HG02943 (cell line): Measurements from ENCODE around the gene SAMHD1.
"Not testable (repeated sequence)": the region's sequence is repeated elsewhere in the genome, so short reads cannot be mapped to it uniquely, and the experiment has no call there.

Experiments used
- ATAC-seq: cut with Tn5 transposase; IDR thresholded peaks from one replicate; pipeline ENCODE4 v1.9.1; 2021; ENCODE audit warnings: mild to moderate bottlenecking, low read depth, moderate library complexity; ENCODE audit not compliant: unreplicated experiment

The SAMHD1 gene

DNA sequence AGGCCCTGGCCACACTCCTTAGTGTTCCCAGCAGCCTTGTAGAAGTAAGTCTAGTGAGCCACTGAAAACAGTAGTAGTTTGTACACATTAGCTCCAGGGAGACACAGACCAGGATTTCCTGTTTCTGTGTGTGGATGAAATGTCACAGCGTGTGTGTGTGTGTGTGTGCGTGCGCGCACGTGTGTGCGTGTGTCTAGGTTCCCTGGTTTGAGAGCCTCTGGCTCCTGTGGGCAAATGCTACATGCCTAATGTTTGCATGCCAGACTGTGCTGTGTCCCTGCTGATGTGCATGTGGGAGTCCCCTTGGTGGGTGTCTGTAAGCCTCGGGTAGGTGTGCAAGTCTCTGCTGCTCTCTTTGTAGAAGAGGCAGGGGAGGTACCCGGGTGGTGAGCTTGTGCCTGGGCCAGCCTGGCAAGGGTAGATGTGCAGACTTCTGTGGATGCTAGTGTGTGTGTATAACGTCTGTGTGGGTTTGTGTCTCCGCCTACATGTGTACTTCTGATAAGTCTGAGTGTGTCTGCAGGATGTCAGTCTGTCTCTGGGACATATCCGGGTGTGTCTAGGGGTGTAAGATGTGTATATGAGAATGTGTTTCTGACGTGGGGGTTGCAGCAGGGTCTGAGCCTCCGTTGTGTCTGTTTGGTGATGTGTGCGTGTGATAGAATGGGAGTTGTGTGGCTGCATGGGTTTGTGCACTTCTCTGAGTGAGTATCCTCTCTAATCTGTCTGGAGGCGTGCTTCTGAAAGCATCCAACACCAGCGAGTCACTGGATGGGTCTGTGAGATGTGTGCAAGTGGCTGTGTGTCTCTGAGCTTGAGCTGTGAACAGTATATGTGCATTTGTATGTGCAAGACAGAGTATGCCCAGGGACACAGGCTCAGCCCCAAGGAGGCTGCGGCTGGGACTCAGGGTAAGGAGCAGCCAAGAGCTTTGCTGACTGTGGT lies 94.5 kb downstream of the SAMHD1 start:
- no peak for ATAC-seq

DNA sequence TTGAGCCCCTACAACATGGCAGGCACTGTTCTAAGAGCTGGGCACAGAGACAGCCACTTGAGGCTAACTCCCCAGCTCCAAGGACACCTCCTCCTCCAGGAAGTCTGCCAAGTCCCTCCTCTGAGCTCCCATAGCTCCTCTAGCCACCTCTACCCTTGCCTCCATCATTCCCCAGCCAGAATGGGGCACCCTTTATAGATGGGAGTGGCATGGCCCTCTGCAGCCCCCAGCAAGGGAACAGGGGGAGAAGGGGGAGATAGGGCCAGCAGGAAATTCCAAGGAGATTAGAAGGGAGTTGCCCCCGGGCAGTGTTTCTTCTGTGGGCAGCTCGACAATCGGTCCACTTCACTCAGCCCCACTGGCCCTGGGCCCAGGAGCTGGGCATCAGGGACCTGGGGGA lies 95.3 kb downstream of the SAMHD1 start:
- ATAC-seq, result no peak

DNA sequence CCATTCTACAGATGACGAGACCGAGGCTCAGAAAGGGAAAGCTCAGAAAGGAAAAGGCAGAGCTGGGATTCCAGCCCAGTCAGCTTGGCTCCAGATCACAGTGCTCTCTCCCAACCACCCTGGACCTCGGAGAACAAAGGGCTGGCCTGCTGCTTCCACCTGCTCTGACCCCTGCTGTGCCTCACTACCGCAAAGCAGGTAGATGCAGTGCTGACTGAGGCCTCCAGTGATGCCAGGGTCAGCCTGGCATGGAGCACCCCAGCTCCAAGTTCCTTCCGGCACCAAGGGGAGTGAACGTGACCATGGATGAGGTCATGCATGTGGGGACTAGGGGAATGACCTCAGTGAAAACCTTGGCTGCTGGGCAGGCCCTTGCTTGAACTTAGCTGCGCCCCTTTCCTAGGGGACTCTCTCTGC lies 96.3 kb downstream of the SAMHD1 start:
- no peak for ATAC-seq

DNA sequence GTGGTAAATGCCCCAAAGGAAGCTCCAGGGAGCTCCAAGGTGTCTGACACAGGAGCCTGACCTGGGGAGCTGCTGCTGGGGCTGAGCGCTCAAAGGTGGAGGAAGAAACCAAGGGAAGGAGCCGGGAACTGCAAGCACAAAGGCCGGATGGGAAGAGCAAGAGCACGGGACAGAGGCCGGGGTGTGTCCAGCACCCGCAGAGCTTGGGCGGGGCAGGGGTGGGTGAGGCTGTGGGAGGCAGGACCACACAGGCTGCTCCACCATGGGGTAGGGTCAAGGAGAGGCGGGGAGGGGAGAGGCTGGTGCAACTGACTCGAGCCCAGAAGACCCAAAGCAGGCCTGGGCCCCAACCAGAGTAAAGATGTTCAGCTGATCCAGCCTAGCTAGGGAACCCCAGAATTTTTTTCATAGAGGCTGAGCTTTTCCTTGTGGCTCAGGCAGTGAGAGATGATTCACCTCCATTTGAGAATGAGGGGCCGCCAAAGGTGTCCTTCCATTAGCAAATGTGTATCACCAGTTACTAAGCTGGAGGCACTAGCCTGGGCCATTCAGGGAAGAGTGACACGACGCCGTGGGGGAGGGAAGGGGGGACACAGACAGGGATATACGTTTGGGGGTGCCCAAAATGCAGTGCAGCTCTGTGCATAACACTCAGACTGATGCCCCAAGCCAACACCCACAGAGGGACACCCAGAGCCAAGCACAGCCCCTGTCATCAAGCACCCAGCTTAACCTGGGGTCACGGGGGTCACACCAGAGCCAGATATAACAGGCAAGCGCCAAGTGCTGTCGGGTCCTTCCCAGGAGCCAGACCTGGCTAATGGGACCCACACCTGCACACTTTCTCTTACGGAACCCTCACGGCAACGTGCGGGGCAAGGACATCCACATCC lies 96.9 kb downstream of the SAMHD1 start:
- ATAC-seq, result no peak

DNA sequence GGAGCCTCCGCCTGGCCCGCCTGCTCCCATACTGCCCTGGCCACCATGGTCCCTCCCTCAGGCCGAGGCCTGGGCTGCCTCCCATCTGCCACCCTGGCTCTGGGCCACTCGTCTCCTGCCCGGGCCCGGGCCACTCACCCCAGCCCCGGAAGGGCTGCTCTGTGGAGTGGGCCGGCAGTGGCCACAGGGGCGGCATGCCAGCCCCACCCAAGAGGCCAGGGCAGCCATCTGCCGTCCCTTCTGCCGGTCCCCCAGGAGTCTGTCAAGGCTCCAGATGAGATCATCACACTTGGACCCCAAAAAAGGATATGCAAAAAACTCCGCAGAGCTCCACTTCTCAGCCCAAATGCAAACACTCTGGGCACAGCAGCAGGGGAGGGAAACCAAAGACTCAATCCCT lies 99.3 kb downstream of the SAMHD1 start:
- ATAC-seq, result no peak

DNA sequence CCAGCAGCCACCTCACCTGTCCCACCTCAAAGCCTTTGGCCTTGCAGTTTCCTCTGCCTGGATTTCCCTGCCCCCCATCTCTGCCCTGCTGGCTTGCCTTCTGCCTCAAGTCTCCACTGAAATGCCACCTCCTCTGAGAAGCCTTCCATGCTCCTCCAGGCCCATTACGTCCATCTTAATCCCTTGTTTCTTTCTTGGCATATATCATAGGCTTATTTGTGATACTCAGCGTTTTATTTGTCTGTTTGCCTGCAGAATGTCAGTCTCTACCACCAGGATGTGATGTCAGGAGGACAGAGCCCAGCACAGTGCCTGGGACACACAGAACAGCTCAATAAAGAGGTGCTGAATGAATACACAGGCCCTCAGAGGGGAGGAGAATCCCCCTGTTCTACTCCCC lies 100.0 kb downstream of the SAMHD1 start:
- ATAC-seq, result no peak

DNA sequence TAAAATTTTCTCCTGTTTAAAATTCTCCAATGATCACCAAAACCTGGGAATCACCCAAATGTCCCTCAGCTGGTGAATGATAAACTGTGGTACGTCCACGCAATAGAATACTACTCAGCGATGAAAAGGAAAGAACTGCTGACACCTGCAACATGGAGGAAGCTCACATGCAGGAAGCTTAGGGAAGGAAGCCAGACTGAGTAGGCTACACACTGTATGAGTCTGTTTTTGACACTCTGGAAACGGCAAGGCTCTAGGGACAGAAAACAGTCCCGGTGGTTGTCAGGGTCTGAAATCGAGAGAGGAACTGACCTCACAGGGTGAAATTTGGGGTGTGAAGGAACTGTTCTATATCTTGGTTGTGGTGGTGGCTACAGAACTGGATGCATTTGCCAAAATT lies 100.7 kb downstream of the SAMHD1 start:
- ATAC-seq, result no peak

DNA sequence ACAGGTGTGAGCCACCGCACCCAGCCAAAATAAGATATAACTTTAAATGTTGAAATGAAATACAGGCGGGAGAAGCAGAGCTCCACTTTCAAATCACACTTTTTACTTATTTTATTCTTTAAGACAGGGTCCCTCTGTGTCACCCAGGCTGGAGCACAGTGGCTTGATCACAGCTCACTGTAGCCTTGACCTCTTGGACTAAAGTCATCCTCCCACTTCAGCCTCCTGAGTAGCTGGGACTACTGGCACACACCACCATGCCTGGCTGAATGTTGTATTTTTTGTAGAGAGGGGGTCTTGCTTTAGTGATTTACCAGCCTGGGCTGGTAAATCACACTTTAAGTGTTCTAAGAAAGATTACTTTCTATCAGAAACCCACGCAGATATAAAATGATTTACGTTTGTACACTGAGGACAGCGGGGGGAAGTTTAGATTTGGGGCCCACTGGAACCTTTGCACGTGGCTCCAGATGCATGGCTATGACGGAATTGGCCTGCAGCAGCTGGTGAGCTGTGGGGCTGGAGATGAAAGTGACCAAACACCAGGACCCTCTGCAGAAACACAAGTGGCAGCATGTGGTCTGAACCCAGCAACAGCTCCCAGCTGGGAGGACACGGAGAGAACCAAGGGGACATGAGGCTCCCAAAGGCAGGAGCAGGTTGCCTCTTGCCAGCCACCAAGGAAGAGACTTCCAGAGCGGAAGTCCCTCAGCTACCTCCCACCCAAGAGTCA lies 102.0 kb downstream of the SAMHD1 start:
- no peak for ATAC-seq

DNA sequence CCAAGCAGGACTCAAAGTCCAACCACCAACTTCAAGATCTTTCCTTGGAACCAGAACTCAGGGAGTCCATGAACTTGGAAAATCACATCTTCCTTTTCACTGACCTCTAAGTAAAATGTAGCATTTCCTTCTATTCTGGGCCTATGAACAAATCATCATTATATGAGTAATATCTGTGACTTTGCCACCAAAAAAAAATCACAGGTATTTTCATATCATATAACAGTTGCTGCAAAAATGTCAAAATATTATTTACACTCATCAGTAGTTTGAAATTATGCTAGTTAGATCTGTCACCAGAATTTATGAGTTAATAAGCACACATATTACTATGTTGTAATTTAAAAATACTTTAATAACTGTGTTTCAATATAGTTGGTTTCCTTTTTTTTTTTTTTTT lies 102.8 kb downstream of the SAMHD1 start:
- ATAC-seq, result no peak

DNA sequence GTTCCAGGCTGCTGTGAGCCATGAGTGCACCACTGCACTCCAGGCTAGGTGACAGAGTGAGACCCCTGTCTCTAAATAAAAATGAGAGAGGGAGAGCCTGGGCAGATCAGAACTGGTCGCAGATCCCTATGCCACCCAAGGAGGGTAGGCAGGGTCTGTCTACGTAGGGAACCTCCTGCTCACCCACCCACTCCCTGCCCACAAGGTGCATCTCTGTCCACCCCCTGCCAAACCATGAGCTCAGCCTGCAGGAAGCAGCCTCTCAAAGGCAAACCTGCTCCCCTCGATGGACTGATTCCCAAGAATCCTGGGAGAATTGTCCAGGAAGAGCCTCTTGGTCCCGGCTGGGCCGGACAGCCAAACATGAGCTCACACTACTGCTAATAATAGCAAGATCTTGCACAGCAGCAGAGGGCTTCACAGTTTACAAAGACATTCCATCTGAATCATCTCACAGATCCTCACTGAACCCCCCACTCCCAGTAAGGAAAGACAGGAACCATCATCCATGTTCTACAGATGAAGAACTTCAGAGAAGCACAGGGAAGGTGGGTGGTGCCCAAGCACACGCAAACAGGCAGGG lies 103.3 kb downstream of the SAMHD1 start:
- ATAC-seq, result no peak

DNA sequence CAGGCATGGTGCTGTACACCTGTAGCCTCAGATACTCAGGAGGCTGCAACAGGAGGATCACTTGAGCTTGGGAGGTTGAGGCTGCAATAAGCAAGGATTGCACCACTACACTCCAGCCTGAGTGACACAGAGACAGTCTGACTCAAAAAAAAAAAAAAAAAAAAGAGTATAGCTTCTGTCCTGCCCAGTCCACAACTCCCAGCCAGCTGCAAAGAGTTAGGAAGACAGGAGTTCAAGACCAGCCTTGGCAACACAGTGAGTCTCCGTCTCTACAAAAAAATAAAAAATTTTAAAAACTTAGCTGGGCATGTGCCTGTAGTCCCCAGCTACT lies 103.8 kb downstream of the SAMHD1 start:
- ATAC-seq, result no peak

DNA sequence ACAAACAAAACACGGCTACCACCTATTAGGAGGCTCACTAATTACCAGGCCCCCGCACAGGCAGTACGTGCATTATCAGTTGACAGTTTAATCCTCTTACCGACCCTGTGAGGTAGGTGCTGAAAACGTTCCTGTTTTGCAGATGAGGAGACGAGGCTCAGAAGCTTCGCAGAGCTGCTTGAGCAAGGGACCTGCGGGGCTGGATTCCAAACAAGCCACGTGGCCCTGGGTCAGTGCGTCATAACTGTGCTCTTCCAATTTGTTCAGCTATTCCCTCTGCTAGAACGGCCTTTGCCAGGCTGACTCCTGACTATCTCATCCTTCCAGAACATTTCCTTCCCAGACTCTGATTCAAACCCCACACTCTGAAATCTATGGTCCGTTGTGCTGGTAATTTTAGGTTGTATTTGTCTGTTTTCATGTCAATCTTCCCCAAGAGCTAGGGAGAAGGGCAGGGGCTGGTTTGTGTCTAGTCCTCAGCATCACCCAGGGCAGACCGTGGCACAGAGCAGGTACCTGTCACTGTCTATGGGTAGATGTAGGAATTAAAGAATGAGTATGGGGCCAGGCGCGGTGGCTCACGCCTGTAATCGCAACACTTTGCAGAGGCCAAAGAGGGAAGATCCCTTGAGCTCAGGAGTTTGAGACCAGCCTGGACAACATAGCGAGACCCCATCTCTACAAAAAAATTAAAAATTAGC lies 104.3 kb downstream of the SAMHD1 start:
- no peak for ATAC-seq

DNA sequence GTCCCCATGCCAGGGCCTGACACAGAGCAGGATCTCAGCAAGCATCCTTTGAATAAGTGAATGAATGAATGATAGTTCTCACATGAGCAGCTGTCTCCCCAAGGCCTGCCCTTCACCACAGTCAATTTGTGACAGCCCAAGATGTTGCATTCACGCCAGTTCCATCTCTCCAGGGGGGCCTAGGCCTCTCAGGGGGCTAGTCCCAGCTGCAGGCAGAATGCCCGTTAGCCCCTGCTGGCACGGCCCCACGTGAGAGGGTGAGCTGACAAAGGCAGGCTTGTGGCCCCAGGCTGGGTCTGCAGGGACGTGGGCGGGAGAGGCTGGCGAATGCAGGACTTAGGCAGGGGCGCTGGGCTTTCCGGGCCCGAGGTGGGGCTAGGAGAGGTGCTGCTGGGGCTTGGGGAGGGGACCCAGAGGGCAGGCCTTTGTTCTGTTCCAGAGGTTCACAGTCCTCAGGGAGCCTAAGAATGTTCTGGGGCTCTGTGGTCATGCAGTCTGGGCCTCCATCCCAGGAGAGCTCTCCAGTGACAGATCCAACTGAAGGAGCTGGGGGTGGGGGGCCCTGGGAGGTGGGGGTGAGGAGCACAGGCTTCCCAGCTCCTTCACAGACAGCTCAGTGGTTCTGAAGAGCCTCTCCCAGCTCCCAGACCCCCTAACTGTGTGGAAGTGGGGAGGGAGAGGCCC lies 106.1 kb downstream of the SAMHD1 start:
- ATAC-seq, result no peak

DNA sequence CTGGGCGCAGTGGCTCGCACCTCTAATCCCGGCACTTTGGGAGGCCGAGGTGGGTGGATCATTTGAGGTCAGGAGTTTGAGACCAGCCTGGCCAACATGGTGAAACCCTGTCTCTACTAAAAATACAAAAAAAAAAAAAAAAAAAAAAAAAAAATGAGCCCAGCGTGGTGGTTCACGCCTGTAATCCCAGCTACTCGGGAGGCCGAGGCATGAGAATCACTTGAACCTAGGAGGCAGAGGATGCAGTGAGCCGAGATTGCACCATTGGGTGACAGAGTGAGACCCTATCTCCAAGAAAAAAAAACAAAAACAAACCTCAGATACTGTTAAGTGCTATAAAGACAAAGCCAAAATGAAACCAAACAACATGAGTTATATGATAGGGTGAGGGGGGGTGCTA lies 110.5 kb downstream of the SAMHD1 start:
- ATAC-seq, result not testable (repeated sequence)
